Measurements from ENCODE around the gene SNRNP70.
A peak's percentile ranks its signal among the peaks of the same experiment; 100 is the strongest.
"Not testable (repeated sequence)": the region's sequence is repeated elsewhere in the genome, so short reads cannot be mapped to it uniquely, and the experiment has no call there.

Gene SNRNP70

GRCh38 chr19:49085020-49085867 lies at the start of gene SNRNP70:
Gene SNRNP70 (plus strand): TSS chr19:49085451. CDS start chr19:49086415, 964 bp downstream.
- peak; percentile 96 to 97 for DNase-seq

- DNase-seq, result not testable (repeated sequence)
Observed at GRCh38 chr19:49036815-49037214, 48.4 kb upstream of the SNRNP70 start, which contains the start of gene CGB1. Gene CGB1 (minus strand): TSS chr19:49036895. CDS start chr19:49036711, 184 bp downstream.

- not testable (repeated sequence) for DNase-seq
Observed at GRCh38 chr19:49038111-49038510, 47.1 kb upstream of the SNRNP70 start.

GRCh38 chr19:49038557-49039276 lies 46.5 kb upstream of the SNRNP70 start:
- not testable (repeated sequence) for DNase-seq

GRCh38 chr19:49039736-49040135 lies 45.5 kb upstream of the SNRNP70 start:
- not testable (repeated sequence) for DNase-seq

GRCh38 chr19:49042177-49042576 lies 43.1 kb upstream of the SNRNP70 start:
- DNase-seq, result no peak

GRCh38 chr19:49042666-49043065 lies 42.6 kb upstream of the SNRNP70 start:
- DNase-seq, result not testable (repeated sequence)

- not testable (repeated sequence) for DNase-seq
Observed at GRCh38 chr19:49043548-49043947, 41.7 kb upstream of the SNRNP70 start, which contains the start of gene CGB5. Gene CGB5 (plus strand): TSS chr19:49043848. CDS start chr19:49044210, 362 bp downstream.

GRCh38 chr19:49049011-49049410 lies 36.2 kb upstream of the SNRNP70 start, which contains the start of gene CGB8:
Gene CGB8 (minus strand): TSS chr19:49049111. CDS start chr19:49048739, 372 bp downstream.
- DNase-seq, result not testable (repeated sequence)

- not testable (repeated sequence) for DNase-seq
Observed at GRCh38 chr19:49049834-49050233, 35.4 kb upstream of the SNRNP70 start.

GRCh38 chr19:49050376-49051033 lies 34.7 kb upstream of the SNRNP70 start:
- not testable (repeated sequence) for DNase-seq

GRCh38 chr19:49056101-49056901 lies 28.9 kb upstream of the SNRNP70 start:
- DNase-seq, result peak in 1 of 2 donors; percentile 18

- not testable (repeated sequence) for DNase-seq
Observed at GRCh38 chr19:49056902-49057596, 28.2 kb upstream of the SNRNP70 start.

- peak in 1 of 2 donors; percentile 7 for DNase-seq
Observed at GRCh38 chr19:49057636-49058234, 27.5 kb upstream of the SNRNP70 start, which contains the start of gene CGB7. Gene CGB7 (minus strand): TSS chr19:49057749. CDS start chr19:49055375, 2,374 bp downstream.

GRCh38 chr19:49058562-49058961 lies 26.7 kb upstream of the SNRNP70 start:
- no peak for DNase-seq

GRCh38 chr19:49059053-49059452 lies 26.2 kb upstream of the SNRNP70 start:
- no peak for DNase-seq

GRCh38 chr19:49061000-49061399 lies 24.3 kb upstream of the SNRNP70 start:
- DNase-seq, result no peak

GRCh38 chr19:49061445-49061844 lies 23.8 kb upstream of the SNRNP70 start:
- no peak for DNase-seq

- no peak for DNase-seq
Observed at GRCh38 chr19:49064029-49064629, 21.1 kb upstream of the SNRNP70 start.
